GM12873 (cell line): ENCODE data around the gene TRMT1.

Experiments used
- TF ChIP-seq, protein P1 (sequence below): IDR thresholded peaks from 2 replicates; pipeline ENCODE4 v1.5.1; 2012; ENCODE audit warnings: low read depth, mild to moderate bottlenecking, moderate library complexity, low read length, control low read depth; ENCODE audit not compliant: insufficient read depth; ENCODE audit errors: missing control alignments

TRMT1 gene

DNA sequence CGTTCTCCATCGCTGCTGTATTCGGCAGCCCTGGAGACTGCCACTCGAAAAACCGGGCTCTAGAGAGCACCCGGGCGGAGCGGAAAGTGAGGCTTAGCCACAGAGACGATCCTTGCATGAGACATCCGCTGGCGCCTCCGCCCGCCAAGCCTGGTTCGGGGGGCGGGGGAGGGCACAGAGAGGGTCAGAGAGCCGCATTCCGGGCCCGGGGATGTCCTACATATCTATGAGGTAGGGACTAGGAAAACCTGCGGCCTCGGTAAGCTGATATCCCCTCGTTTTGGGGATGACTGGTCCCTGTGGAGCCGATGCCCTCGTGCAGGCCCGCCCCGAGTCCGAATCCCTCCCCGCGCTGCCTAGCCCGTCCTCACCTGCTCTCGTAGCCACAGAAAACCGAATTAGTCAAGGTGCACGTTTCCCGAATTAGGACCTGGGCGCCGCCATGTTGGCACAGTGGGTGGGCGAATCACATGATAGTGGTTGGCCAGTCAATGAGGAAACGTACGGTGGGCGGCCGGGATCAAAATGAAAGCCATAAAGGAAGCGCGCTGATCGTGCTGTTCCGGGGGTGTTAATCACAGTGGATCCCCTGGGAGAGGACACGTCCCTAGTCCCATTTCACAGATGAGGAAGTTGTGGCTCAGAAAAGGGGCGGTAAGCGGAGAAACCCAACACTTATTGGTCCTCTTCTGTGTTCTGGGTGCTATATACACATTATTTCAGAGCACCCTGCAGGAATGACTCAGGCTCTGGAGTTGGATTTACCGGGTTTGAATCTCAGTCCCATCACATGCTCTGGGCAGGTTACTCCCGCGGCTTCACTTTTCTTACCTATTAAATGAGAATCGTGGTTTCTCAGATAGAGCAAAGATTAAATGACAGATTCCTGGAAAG lies at the start of gene TRMT1:
TSS of gene TRMT1 (minus strand) at position 459 of the 894 bp plus-strand sequence. CDS start at position 118, 341 bp downstream.
- TF ChIP-seq, protein P1, sequence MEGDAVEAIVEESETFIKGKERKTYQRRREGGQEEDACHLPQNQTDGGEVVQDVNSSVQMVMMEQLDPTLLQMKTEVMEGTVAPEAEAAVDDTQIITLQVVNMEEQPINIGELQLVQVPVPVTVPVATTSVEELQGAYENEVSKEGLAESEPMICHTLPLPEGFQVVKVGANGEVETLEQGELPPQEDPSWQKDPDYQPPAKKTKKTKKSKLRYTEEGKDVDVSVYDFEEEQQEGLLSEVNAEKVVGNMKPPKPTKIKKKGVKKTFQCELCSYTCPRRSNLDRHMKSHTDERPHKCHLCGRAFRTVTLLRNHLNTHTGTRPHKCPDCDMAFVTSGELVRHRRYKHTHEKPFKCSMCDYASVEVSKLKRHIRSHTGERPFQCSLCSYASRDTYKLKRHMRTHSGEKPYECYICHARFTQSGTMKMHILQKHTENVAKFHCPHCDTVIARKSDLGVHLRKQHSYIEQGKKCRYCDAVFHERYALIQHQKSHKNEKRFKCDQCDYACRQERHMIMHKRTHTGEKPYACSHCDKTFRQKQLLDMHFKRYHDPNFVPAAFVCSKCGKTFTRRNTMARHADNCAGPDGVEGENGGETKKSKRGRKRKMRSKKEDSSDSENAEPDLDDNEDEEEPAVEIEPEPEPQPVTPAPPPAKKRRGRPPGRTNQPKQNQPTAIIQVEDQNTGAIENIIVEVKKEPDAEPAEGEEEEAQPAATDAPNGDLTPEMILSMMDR = no peak

- TF ChIP-seq, protein P1 = no peak
Observed at GRCh38 chr19:13165162-13165997, 48.8 kb upstream of the TRMT1 start.

- TF ChIP-seq, protein P1 = no peak
Observed at GRCh38 chr19:13164343-13165161, 48.0 kb upstream of the TRMT1 start.

DNA sequence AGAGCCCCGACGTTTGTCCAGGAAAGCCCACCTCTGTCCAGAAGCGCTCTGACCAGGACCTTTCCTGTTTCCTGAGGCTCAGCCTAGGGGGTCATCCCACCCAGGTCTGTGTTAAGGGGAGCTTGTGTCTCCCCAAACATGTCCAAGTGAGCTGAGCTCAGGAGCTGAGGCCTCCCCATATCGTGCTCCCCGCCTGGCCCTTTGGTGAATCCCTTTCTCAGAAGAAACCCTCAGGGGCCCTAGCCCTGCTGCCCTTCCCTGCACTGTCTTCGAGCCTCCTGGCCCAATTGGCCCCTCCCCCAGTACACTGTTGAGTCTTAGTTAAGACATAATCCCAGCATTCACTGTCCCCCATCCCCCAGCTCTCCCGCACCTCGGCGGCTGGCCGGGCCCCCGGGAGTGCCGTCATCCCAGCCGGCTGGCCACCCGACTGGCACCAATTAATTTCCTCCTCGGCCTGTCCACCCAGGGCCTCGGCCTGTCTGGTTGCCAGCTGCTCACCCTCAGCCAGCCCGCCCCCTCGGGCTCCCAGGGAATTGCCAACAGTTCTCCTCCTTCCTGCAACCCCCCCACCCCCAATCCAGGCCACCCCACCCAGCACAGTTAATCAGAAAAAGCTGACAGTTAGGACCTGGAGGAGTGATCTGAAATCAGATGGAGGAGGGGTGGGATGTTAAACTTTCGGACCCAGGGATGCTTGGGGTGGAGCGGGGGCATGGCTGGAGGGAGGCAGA lies 47.2 kb upstream of the TRMT1 start:
- TF ChIP-seq, protein P1 = no peak

DNA sequence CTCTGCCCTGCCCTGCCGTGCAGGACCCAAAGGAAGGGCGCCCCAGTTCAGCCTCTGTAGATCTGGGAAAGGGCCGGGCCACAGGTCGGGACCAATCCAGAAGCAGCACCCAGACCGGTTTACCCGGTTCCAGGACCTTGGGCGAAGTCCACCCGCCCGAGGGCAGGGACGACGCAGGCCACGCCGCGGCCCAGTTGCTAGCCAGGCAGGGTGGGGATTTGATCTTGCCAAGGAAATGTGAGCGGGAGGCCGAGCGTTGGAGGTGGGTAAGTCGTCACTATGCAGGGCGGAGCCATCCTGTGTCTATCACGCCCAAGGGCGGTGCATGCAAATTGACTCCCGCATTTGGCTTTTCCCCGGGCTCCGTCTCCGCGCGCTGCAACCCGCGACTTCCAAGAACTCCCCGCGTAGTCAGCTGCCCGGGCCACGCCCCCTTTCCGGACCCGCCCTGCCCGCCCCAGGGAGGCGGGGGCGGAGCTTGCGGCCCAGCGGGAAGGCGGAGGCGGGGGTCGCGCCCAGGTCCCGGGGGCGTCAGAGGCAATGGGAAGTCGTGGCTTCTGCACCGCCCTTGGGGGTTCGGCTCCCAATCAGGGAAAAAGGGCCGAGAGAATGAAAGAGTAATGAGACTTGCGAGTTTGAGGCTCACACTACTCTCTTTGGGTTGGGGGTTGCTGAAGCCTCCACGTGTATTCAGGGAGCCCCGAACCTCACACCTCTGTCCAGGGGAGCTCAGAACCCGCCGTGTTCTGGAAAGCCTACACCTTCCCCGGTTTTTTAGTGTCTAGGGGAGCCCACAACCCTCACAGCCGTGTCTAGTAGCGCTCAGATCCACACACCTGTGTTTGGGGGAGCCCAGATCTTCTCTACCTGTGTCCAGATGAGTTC lies 46.4 kb upstream of the TRMT1 start:
- TF ChIP-seq, protein P1 = no peak

- TF ChIP-seq, protein P1 = no peak
Observed at GRCh38 chr19:13160557-13160956, 44.0 kb upstream of the TRMT1 start.
